K562 (cell line): ENCODE measurements around the gene DYNLT4. TPM values are rescaled to one million over a fixed set of nuclear protein-coding genes. Genes with fewer than 3 reads are reported as not detected.

Experiments
- AFF1 ChIP-seq, 2 experiments: fragments of 450-650 bp; IDR thresholded peaks; 2 replicates each; pipeline ENCODE4 v1.6.1; 2018; ENCODE audit warnings: mild to moderate bottlenecking in 2 of 2, low read depth in 1 of 2; ENCODE audit not compliant: partially characterized antibody in 2 of 2
- GTF2B ChIP-seq: IDR thresholded peaks from 2 replicates; pipeline ENCODE4 v1.6.1; 2011; ENCODE audit not compliant: insufficient read length; ENCODE audit errors: extremely low read depth
- KDM2B ChIP-seq: fragments of 250-450 bp; sonication (Bioruptor Pico); IDR thresholded peaks from 2 replicates; pipeline ENCODE4 v1.8.0; 2021; ENCODE audit warnings: mild to moderate bottlenecking, moderate library complexity
- MNT ChIP-seq, 2 experiments: fragments of 450-650 bp; conservative IDR thresholded peaks; 2 replicates each; pipeline ENCODE4 v1.6.1; 2017; ENCODE audit warnings: mild to moderate bottlenecking in 2 of 2, moderate library complexity in 2 of 2
- NR1H2 ChIP-seq: sonication (generic); formaldehyde crosslinking; IDR thresholded peaks from 2 replicates; pipeline ENCODE4 v1.4.0; 2020; ENCODE audit warnings: mild to moderate bottlenecking, missing genetic modification reagents
- POLR3G ChIP-seq: IDR thresholded peaks from 2 replicates; pipeline ENCODE4 v1.6.1; 2011; ENCODE audit not compliant: insufficient read length, insufficient replicate concordance; ENCODE audit errors: extremely low read depth
- TEAD2 ChIP-seq: fragments of 450-650 bp; IDR thresholded peaks from 2 replicates; pipeline ENCODE4 v1.6.1; 2016; ENCODE audit warnings: missing genetic modification characterization, control low read depth, missing compliant biosample characterization
- TFE3 ChIP-seq: fragments of 450-650 bp; formaldehyde crosslinking; IDR thresholded peaks from 2 replicates; pipeline ENCODE4 v1.4.0; 2020; ENCODE audit warnings: mild to moderate bottlenecking, mixed read lengths
- ZNF274 ChIP-seq: IDR thresholded peaks from 2 replicates; pipeline ENCODE4 v1.6.1; 2011; ENCODE audit warnings: low read depth, mild to moderate bottlenecking, low read length, moderate library complexity, borderline replicate concordance
- ZNF41 ChIP-seq: fragments of 250-450 bp; sonication (Bioruptor Pico); conservative IDR thresholded peaks from 2 replicates; pipeline ENCODE4 v1.4.0; 2020; ENCODE audit warnings: mild to moderate bottlenecking
- polyA plus RNA-seq, 8 experiments: library from polyadenylated mRNA; depleted of rRNA in 4 of 8; stranded (reverse) in 5 of 8; unstranded in 3 of 8; fragments of >200 nt; fragmentation: Nextera tagmentation in 2 of 8; fragmentation: Illumina TruSeq in 1 of 8; extraction: Ambion mirVana in 2 of 8; extraction: Trizol in 1 of 8; gene quantifications; 2 replicates each; pipeline versions ENCODE4 v1.2.1 to v1.2.3, GENCODE V29; 2011 to 2014; ENCODE audit warnings: inconsistent platforms in 1 of 8, missing spikeins in 1 of 8
- total RNA-seq, 7 experiments: library from RNA; depleted of rRNA in 6 of 7; stranded (reverse); fragments of >200 nt in 6 of 7; fragmentation: Illumina TruSeq in 2 of 7; extraction: Trizol in 2 of 7; gene quantifications; 2 replicates each; pipeline versions ENCODE4 v1.2.1 to v1.2.3, GENCODE V29; 2011 to 2021; ENCODE audit warnings: low replicate concordance in 1 of 7
- TF ChIP-seq, protein P1 (sequence below), 2 experiments: IDR thresholded peaks in 1 of 2; conservative IDR thresholded peaks in 1 of 2; 2 replicates each; pipeline ENCODE4 v1.6.1; 2016; ENCODE audit warnings: low read depth in 2 of 2, mild to moderate bottlenecking in 1 of 2, missing compliant biosample characterization in 1 of 2, missing genetic modification characterization in 1 of 2, moderate library complexity in 1 of 2
- TF ChIP-seq, protein P2 (sequence below): sonication (generic); formaldehyde crosslinking; IDR thresholded peaks from 2 replicates; pipeline ENCODE4 v1.8.0; 2022; ENCODE audit warnings: missing genetic modification reagents, mild to moderate bottlenecking, moderate library complexity, borderline replicate concordance

DYNLT4 gene
- total and polyA plus RNA-seq, 9 of the 15 experiments (the other 6 are each of a cell fraction or from before 2014, with no cell fraction given): 0.29 to 0.73 TPM; not detected in 7

DNA sequence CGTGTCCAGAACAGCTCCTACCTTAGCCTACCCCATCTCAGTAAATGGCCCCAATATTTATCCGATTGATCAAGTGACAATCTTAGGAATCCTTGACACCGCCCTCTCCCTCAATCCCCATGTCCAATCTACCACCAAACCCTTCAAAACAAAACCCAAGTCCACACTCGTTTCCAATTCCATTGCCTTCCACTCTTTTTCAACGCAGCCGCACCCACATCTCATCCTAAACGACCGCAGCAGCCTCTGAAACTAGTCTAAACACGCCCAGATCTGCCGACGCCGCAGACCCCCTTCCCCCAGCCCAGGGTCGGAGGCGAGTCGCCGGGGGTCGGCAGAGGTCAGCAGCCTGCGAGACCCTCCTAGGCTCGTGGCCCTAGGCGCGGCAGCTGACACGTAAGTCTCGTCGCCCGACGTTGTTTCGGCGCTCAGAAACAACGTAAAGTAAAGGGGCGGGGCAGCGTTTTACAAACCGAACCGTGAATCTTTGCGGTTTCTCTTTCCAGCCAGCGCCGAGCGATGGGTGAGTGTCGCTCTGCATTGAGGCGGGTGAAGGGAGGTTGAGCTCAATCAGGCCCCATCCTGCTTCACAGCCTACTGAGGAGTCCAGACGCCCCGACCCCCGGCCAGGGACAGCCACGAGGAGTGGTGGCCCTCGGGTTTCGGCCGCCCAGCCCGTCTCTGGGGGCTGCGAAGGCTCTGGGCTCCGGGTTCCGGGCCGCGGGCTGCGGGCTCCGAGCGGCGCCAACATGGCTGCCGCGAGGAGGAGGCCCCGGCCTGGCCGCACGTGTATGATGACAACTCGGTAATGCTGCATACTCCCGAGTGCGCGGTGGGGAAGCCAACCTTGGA lies 31.8 kb downstream of the DYNLT4 start, which contains the start of gene RPS8 (continued):
- TF ChIP-seq AFF1 (IDR thresholded peaks at IDR 0.05; ENCODE audit: low read depth in 1 of 2, partially characterized antibody in 2 of 2) (peak; percentile 62 to 88), MNT (conservative IDR thresholded peaks at IDR 0.05) (peak; percentile 96 to 98), GTF2B (peak; percentile 75), TFE3 (CRISPR knock-in tag) (no peak), NR1H2 (no peak), ZNF41 (CRISPR knock-in tag) (peak; percentile 57), ZNF274 (no peak), KDM2B (CRISPR knock-in tag) (no peak; the same call in 1 of the 2 replicates), POLR3G (no peak), TEAD2 (no peak)
- TF ChIP-seq, protein P1, sequence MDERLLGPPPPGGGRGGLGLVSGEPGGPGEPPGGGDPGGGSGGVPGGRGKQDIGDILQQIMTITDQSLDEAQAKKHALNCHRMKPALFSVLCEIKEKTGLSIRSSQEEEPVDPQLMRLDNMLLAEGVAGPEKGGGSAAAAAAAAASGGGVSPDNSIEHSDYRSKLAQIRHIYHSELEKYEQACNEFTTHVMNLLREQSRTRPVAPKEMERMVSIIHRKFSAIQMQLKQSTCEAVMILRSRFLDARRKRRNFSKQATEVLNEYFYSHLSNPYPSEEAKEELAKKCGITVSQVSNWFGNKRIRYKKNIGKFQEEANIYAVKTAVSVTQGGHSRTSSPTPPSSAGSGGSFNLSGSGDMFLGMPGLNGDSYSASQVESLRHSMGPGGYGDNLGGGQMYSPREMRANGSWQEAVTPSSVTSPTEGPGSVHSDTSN (CRISPR knock-in tag; IDR thresholded peaks at IDR 0.05; ENCODE audit: low read depth): no peak
- TF ChIP-seq, protein P1 (tag; conservative IDR thresholded peaks at IDR 0.05; ENCODE audit: low read depth): 0 out of 2 replicates have a peak, but pooled peaks have one; percentile 4
- TF ChIP-seq, protein P2, sequence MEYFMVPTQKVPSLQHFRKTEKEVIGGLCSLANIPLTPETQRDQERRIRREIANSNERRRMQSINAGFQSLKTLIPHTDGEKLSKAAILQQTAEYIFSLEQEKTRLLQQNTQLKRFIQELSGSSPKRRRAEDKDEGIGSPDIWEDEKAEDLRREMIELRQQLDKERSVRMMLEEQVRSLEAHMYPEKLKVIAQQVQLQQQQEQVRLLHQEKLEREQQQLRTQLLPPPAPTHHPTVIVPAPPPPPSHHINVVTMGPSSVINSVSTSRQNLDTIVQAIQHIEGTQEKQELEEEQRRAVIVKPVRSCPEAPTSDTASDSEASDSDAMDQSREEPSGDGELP (CRISPR knock-in tag): peak; percentile 94
